ENCODE data around the gene CLDN9.

Gene CLDN9

DNA sequence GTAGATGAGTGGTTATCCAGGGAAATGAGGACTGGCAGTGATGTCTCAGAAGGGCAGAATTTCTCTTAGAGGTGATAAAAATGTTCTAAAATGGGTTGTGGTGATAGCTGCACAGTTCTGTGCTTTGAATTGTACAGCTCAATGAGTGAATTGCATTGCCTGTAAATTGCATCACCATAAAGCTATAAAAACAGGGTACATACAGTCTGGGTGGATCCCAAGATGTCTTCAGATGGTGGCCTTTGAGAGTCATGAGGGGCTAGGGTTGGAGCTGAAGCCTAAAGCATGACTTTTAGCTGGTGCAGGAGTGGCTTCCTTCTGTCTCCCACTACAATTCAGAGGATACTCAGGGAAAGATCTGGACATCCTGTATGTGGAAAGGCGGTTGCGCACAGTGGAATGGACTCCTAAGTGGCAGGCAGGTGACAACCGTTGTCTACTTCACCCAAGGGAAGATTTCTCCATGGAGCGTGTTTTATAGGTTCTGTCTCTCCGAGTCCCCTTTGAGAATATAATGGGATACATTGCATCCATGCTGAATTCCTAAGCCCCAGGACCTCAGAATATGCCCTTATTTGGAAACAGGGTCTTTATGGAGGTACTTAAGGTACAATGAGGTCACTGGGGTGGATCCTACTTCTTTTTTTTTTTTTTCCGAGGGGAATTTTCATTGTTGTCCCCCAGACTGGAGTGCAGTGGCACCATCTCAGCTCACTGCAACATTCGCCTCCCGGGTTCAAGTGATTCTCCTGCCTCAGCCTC, 51.1 kb downstream of the CLDN9 start:
- Histone ChIP-seq H3K4me2 (no peak overlapping the region), H3K4me3 (no peak overlapping the region), H4K20me1 (no peaks in the 10 kb centered on the region), H3K36me3 (no peaks in the 10 kb centered on the region), H3K9ac (no peak overlapping the region), H3K4me1 (peaks cover 19 to 44% (median 36%) of the 10 kb centered on the region in 10 experiments), H3K27me3 (no peaks in the 10 kb centered on the region), H3K9me3 (replicated peaks in 1 of 11) (no peaks in the 10 kb centered on the region), H3K27ac (no peak overlapping the region)
- TF ChIP-seq Cebpa-rat (IDR thresholded peaks at IDR 0.05), result no peak

All from BLaER1 treated with 17β-estradiol and CSF1 and Interleukin-3, amounts not matched to agents 10 nM and 100 nM (cell line).